ENCODE measurements around the gene DUSP23.

DNA sequence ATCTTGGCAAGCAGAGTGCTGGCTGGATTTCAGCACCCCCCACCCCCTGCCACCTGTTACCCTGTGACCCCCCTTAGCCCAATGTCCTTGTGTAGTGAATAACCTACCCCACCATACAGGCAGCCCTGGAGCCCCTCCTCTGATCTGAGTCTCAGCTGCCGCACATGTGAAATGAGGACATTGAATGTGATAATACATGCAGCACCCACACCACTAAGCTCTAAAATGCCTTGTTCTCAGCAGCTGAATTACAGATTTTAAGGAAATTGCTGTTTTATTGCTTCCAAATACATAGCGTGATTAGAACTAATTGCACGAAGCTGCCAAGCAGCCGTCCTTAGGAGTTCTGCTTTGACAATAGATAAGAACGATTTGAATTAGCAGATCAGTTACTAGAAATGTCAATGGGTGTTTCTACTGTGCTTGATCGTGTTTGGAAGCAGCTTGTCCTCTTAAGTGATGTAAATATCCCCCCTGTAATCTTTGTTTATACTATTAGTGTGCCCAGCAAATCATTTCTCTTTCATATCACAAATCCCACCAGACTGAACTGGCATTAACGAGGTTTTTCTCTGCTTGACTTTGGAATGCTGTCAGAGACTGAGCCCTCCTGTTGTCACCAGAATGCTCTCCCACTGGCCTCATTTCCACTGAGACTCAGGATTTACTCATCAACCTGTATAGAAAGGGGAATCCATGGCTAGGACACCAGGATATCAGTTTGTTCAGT is 50.8 kb downstream of the DUSP23 start:
- TF ChIP-seq, protein P1, sequence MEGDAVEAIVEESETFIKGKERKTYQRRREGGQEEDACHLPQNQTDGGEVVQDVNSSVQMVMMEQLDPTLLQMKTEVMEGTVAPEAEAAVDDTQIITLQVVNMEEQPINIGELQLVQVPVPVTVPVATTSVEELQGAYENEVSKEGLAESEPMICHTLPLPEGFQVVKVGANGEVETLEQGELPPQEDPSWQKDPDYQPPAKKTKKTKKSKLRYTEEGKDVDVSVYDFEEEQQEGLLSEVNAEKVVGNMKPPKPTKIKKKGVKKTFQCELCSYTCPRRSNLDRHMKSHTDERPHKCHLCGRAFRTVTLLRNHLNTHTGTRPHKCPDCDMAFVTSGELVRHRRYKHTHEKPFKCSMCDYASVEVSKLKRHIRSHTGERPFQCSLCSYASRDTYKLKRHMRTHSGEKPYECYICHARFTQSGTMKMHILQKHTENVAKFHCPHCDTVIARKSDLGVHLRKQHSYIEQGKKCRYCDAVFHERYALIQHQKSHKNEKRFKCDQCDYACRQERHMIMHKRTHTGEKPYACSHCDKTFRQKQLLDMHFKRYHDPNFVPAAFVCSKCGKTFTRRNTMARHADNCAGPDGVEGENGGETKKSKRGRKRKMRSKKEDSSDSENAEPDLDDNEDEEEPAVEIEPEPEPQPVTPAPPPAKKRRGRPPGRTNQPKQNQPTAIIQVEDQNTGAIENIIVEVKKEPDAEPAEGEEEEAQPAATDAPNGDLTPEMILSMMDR (IDR thresholded peaks at IDR 0.05 in 2 of 3, conservative IDR thresholded peaks at IDR 0.05 in 1 of 3; ENCODE audit: control insufficient read depth in 2 of 3, extremely low read depth in 1 of 3, insufficient read depth in 1 of 3, low read depth in 3 of 3, low read length in 3 of 3) = no peak
- no peak for TF ChIP-seq EZH2 (IDR thresholded peaks at IDR 0.05; ENCODE audit: borderline replicate concordance, control insufficient read depth, low read depth, low read length)
- TF ChIP-seq, protein P2, sequence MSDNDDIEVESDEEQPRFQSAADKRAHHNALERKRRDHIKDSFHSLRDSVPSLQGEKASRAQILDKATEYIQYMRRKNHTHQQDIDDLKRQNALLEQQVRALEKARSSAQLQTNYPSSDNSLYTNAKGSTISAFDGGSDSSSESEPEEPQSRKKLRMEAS (IDR thresholded peaks at IDR 0.05; ENCODE audit: low read depth, low read length) = no peak
- no peak for TF ChIP-seq POLR2A (IDR thresholded peaks at IDR 0.05; ENCODE audit: low read depth, low read length)

Data from GM12878 (cell line).